Cerebellar cortex (tissue), 1 donor: Measurements from ENCODE around the gene ID3.
"Not testable (repeated sequence)": the region's sequence is repeated elsewhere in the genome, so short reads cannot be mapped to it uniquely, and the experiment has no call there.

Experiments
- DNase-seq: peaks from one replicate; pipeline ENCODE4 v3.0.0-alpha.2; 2015; ENCODE audit warnings: low spot score

The ID3 gene

DNA sequence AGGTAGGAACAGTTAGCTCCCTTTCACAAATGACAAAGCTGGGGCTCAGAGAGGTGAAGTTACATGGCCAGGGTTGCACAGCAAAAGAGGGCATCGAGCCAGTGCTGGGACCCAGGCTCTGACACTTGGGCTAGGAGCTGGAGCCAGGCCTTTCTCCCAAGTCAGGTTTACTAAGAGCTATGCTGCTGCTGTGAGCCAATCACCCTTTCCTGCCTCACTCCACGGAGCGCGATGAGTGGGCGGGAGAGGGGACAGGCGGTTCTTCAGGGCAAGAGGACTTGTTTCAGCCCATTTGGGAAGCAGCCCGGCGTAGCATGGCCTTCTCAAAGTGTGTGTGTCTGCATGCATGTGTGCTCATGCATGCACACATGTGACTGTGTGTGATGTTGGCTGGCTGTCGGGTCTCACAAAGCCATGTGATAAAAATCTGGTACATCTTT lies 10.6 kb downstream of the ID3 start:
- peak; percentile 37 for DNase-seq

- DNase-seq: peak; percentile 63
Observed at GRCh38 chr1:23546897-23547584, 12.3 kb downstream of the ID3 start.

GRCh38 chr1:23545851-23546250 lies 13.4 kb downstream of the ID3 start:
- DNase-seq: no peak

DNA sequence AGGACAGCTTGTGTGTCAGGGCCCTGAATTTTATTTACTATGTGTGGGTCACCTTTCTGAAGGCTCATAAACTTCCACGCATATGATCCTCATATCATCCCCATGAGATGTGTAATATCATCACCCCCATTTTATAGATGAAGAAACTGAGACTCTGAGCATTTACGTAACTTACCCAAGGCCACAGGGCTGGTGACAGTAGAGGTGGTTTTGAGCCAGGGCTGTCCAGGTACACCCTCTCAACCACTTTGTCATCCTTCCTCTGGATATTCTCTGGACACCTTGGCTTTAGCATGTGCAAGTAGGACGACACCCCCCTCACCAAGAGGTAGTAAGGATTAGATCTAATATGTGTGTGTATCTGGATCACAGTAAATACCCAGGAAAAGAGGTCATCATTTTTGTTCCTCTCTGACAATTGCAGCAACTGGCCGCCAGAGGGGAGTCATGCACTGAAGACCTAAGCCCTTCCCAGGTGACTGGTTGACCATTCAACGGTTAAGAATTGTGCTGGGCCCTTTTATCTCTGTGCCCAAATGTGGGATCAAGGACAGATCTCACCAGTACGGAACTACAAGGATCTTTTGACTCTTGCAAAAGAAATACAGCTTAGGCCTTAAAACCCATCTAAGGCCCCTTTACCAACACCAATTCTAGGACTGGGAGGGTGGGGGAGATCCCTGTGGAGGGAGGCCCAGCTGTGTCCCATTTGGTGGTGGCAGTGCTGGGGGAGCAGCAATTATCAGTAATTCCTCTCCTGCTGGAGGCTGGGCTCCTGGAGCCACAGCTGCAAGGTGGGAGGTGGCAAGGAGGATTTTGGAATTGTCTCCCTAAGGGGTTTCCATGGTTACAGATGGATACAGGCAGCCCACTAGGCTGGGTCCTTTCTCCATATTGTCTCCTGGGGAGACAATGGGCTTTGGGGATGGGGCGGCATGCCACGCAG lies 14.6 kb downstream of the ID3 start:
- peak; percentile 90 for DNase-seq

DNA sequence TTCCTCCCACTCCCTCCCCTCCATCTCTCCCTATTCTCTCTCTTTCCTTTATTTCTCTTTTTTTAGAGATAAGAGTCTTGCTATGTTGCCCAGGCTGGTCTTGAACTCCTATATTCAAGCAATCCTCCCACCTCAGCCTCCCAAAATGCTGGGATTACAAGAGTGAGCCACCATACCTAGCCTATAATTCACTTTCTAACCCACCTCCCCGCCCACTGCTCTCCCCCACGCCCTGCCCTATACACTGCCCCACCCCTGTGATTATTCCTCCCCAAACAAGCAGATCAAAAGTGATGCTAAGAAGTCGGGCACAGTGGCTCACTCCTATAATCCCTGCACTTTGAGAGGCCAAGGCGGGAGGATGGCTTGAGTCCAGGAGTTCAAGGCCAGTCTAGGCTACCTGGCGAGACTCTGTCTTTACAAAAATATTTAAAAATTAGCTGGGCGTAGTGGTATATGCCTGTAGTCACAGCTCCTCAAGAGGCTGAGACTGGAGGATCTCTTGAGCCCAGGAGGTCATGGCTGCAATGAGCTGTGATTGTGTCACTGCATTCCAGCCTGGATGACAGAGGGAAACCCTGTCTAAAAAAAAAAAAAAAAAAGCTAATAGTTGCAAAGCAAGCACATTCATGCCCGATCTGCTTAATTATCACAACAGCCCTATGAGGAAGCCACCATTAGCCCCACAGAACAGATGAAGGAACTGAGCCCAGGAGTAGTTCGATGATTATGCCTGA lies 15.4 kb downstream of the ID3 start:
- DNase-seq: no peak

DNA sequence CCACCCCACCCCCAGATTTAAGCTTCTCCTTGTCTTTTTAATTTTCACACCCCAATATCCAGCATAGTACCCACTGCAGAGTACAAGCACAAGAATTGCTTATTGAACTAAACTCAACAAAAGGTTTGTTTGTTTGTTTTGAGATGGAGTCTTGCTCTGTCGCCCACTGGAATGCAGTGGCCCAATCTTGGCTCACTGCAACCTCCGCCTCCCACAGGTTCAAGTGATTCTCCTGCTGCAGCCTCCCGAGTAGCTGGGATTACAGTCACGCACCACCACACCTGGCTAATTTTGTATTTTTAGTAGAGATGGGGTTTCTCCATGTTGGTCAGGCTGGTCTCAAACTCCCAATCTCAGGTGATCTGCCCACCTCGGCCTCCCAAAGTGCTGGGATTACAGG lies 16.4 kb downstream of the ID3 start:
- DNase-seq: not testable (repeated sequence)

DNA sequence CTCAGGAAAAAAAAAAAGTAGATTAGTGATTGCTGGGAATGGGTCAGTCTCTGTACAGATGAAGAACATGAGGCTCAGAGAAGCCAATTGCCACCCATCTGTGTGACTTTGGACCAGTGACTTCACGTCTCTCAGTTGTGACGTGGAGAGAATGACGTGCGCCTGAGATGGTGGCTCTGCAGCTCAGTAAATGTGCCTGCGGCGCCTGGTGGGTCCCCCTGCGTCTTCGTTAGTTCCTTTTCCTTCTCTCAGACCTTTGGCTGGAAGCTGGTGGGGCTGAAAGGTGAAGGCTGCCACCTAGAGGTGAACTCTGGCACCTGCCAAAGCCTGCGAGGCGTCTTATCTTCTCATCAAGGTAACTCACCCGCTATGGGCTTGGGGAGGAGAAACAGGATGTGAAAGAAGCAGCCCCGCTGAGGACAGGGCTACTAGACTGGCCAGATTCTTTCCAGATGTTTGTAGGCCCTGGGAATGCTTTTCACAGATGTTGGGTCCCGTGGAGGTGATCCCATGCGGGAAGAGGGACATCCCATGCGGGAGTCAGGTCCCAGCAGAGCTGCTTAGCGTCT lies 19.5 kb downstream of the ID3 start:
- peak; percentile 93 for DNase-seq

DNA sequence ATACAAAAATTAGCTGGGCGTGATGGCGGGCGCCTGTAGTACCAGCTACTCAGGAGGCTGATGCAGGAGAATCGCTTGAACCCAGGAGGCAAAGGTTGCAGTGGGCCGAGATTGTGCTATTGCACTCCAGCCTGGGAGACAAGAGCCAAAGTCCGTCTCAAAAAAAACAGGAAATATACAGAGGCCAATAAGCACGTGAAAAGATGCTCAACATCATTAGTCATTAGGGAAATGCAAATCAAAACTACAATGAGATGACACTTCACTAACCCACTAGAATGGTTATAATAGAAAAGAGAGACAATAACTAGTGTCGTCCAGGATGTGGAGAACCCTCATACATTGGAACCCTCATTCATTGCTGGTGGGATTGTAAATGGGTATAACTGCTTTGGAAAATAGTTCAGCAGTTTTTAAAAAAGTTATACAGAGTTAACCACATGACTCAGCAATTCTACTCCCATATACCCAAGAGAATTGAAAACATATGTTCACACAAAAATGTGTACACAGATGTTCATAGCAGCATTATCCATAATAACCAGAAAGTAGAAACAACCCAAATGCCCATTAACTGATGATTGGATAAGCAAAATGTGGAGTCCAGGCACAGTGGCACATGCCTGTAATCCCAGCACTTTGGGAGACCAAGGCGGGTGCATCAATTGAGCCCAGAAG lies 21.9 kb downstream of the ID3 start:
- DNase-seq: no peak

- DNase-seq: no peak
Observed at GRCh38 chr1:23533246-23534023, 25.9 kb downstream of the ID3 start.

- DNase-seq: no peak
Observed at GRCh38 chr1:23531562-23532094, 27.7 kb downstream of the ID3 start.

GRCh38 chr1:23530747-23531561 lies 28.3 kb downstream of the ID3 start, which contains the start of gene E2F2:
E2F2 (minus strand) TSS chr1:23531233; CDS start chr1:23530793, 440 bp downstream.
- peak; percentile 84 for DNase-seq

GRCh38 chr1:23530087-23530746 lies 29.1 kb downstream of the ID3 start:
- DNase-seq: no peak

- no peak for DNase-seq
Observed at GRCh38 chr1:23529146-23530086, 29.9 kb downstream of the ID3 start.

GRCh38 chr1:23528250-23528978 lies 30.9 kb downstream of the ID3 start:
- peak; percentile 43 for DNase-seq

- DNase-seq: no peak
Observed at GRCh38 chr1:23527900-23528249, 31.4 kb downstream of the ID3 start.

- DNase-seq: no peak
Observed at GRCh38 chr1:23527366-23527765, 31.9 kb downstream of the ID3 start.
